Activated naive CD4-positive, alpha-beta T cell treated with anti-CD3 and anti-CD28 coated beads, Interleukin-2, amount 50 U/mL, for 72 hours (primary cell): Measurements from ENCODE around the gene AMBP. TPM values are rescaled to one million over a fixed set of nuclear protein-coding genes. Genes with fewer than 3 reads are reported as not detected.
"Not testable (repeated sequence)": the region's sequence is repeated elsewhere in the genome, so short reads cannot be mapped to it uniquely, and the experiment has no call there.

Source experiments
- ATAC-seq, 2 donors: fragments of 150-1000 bp; cut with Tn5 transposase; 2 replicates each; pipeline ENCODE4 v1.10.0; 2021; ENCODE audit warnings: mild to moderate bottlenecking in 2 of 2, moderate library complexity in 2 of 2
- DNase-seq, 2 donors: peaks; one replicate each; pipeline ENCODE4 v3.0.0; 2021 to 2022; ENCODE audit warnings: low spot score in 2 of 2
- H3K27ac Mint-ChIP-seq, 2 donors: one replicate each; pipeline ENCODE4 v1.8.0; 2022; ENCODE audit warnings: mild to moderate bottlenecking in 2 of 2, mixed read lengths in 2 of 2
- H3K36me3 Mint-ChIP-seq, 2 donors: one replicate each; pipeline ENCODE4 v1.8.0; 2022; ENCODE audit warnings: mixed read lengths in 2 of 2
- H3K9me3 Mint-ChIP-seq, 2 donors: one replicate each; pipeline ENCODE4 v1.8.0; 2022; ENCODE audit warnings: mixed read lengths in 2 of 2
- total RNA-seq, 2 donors: library from RNA; stranded (reverse); gene quantifications; one replicate each; pipeline ENCODE4 v1.2.3, GENCODE V29; 2022

Gene AMBP
- total RNA-seq, 2 donors from 2014 or later = not detected

- H3K36me3 Mint-ChIP-seq = no peaks in the 10 kb centered on the region
- DNase-seq (peak in 1 of 2 donors; percentile 13), ATAC-seq (no peak)
- no peak overlapping the region for H3K27ac Mint-ChIP-seq
- H3K9me3 Mint-ChIP-seq = no peaks in the 10 kb centered on the region
Measured at GRCh38 chr9:114084282-114085073, 6.4 kb upstream of the AMBP start.

GRCh38 chr9:114083666-114084065 is 5.6 kb upstream of the AMBP start:
- ATAC-seq = no peak
- no peaks in the 10 kb centered on the region for H3K9me3 Mint-ChIP-seq
- peak in 1 of 2 donors; percentile 34 for DNase-seq
- no peak overlapping the region for H3K27ac Mint-ChIP-seq
- no peaks in the 10 kb centered on the region for H3K36me3 Mint-ChIP-seq

- H3K36me3 Mint-ChIP-seq, H3K9me3 Mint-ChIP-seq, ATAC-seq, H3K27ac Mint-ChIP-seq: not testable (repeated sequence)
- DNase-seq = peak in 1 of 2 donors; percentile 11
Measured at GRCh38 chr9:114082763-114083412, 4.8 kb upstream of the AMBP start.

GRCh38 chr9:114082017-114082762 is 4.1 kb upstream of the AMBP start:
- H3K27ac Mint-ChIP-seq = no peak overlapping the region
- no peaks in the 10 kb centered on the region for H3K9me3 Mint-ChIP-seq
- peak; percentile 73 to 88 for DNase-seq
- ATAC-seq = peak; percentile 87 to 90
- no peaks in the 10 kb centered on the region for H3K36me3 Mint-ChIP-seq

GRCh38 chr9:114081441-114082016 is 3.4 kb upstream of the AMBP start:
- no peaks in the 10 kb centered on the region for H3K9me3 Mint-ChIP-seq
- H3K36me3 Mint-ChIP-seq = no peaks in the 10 kb centered on the region
- DNase-seq (peak in 1 of 2 donors; percentile 26), ATAC-seq (no peak)
- H3K27ac Mint-ChIP-seq = peak overlapping the region in 1 of 2 donors; percentile 4

GRCh38 chr9:114080773-114081440 is 2.8 kb upstream of the AMBP start:
- ATAC-seq = no peak
- Mint-ChIP-seq H3K27ac (no peak overlapping the region), H3K9me3 (no peaks in the 10 kb centered on the region), H3K36me3 (no peaks in the 10 kb centered on the region)
- DNase-seq = no peak

GRCh38 chr9:114080195-114080772 is 2.2 kb upstream of the AMBP start:
- H3K36me3 Mint-ChIP-seq = no peaks in the 10 kb centered on the region
- no peak for ATAC-seq
- no peaks in the 10 kb centered on the region for H3K9me3 Mint-ChIP-seq
- DNase-seq = no peak
- no peak overlapping the region for H3K27ac Mint-ChIP-seq

GRCh38 chr9:114078781-114079156 is 669 bp upstream of the AMBP start:
- ATAC-seq = no peak
- no peak for DNase-seq
- H3K9me3 Mint-ChIP-seq = no peaks in the 10 kb centered on the region
- H3K27ac Mint-ChIP-seq = no peak overlapping the region
- no peaks in the 10 kb centered on the region for H3K36me3 Mint-ChIP-seq

- ATAC-seq (no peak), DNase-seq (no peak)
- Mint-ChIP-seq H3K9me3 (no peaks in the 10 kb centered on the region), H3K36me3 (no peaks in the 10 kb centered on the region), H3K27ac (no peak overlapping the region)
Measured at GRCh38 chr9:114077162-114077837, 800 bp downstream of the AMBP start.

GRCh38 chr9:114076237-114077161 is 1.6 kb downstream of the AMBP start:
- no peaks in the 10 kb centered on the region for H3K36me3 Mint-ChIP-seq
- H3K9me3 Mint-ChIP-seq = no peaks in the 10 kb centered on the region
- peak overlapping the region in 1 of 2 donors; percentile 39 for H3K27ac Mint-ChIP-seq

GRCh38 chr9:114075602-114076001 is 2.5 kb downstream of the AMBP start:
- H3K36me3 Mint-ChIP-seq = no peaks in the 10 kb centered on the region
- no peaks in the 10 kb centered on the region for H3K9me3 Mint-ChIP-seq
- DNase-seq (no peak), ATAC-seq (no peak)
- peak overlapping the region in 1 of 2 donors; percentile 51 for H3K27ac Mint-ChIP-seq

More at GRCh38 chr9:114076237-114077161, 1.6 kb downstream of the AMBP start:
- DNase-seq = no peak
- no peak for ATAC-seq

GRCh38 chr9:114072184-114073140 is 5.6 kb downstream of the AMBP start:
- no peak for DNase-seq
- no peak overlapping the region for H3K27ac Mint-ChIP-seq
- H3K36me3 Mint-ChIP-seq = no peaks in the 10 kb centered on the region
- no peaks in the 10 kb centered on the region for H3K9me3 Mint-ChIP-seq
- no peak for ATAC-seq

- no peak overlapping the region for H3K27ac Mint-ChIP-seq
Measured at GRCh38 chr9:114071197-114071795, 6.8 kb downstream of the AMBP start.

More at GRCh38 chr9:114071197-114071795, 6.8 kb downstream of the AMBP start:
- Mint-ChIP-seq H3K9me3 (no peaks in the 10 kb centered on the region), H3K36me3 (no peaks in the 10 kb centered on the region)
- ATAC-seq (no peak), DNase-seq (no peak)
